ENCODE results near the gene STX7. TPM values are rescaled to one million over a fixed set of nuclear protein-coding genes. Genes with fewer than 3 reads are reported as not detected.
"Not testable (repeated sequence)": the region's sequence is repeated elsewhere in the genome, so short reads cannot be mapped to it uniquely, and the experiment has no call there.

Gene STX7, protein sequence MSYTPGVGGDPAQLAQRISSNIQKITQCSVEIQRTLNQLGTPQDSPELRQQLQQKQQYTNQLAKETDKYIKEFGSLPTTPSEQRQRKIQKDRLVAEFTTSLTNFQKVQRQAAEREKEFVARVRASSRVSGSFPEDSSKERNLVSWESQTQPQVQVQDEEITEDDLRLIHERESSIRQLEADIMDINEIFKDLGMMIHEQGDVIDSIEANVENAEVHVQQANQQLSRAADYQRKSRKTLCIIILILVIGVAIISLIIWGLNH
- total RNA-seq, result 58.2 to 69.3 TPM (median 66.5 TPM) in 3 replicates
- long read RNA-seq, full-length matches to known transcripts, result 73 of 86 reads
- long read RNA-seq, partial matches to known transcripts, result 0 of 86 reads
- long read RNA-seq, other reads (novel, unspliced or antisense), result 13 of 86 reads

DNA sequence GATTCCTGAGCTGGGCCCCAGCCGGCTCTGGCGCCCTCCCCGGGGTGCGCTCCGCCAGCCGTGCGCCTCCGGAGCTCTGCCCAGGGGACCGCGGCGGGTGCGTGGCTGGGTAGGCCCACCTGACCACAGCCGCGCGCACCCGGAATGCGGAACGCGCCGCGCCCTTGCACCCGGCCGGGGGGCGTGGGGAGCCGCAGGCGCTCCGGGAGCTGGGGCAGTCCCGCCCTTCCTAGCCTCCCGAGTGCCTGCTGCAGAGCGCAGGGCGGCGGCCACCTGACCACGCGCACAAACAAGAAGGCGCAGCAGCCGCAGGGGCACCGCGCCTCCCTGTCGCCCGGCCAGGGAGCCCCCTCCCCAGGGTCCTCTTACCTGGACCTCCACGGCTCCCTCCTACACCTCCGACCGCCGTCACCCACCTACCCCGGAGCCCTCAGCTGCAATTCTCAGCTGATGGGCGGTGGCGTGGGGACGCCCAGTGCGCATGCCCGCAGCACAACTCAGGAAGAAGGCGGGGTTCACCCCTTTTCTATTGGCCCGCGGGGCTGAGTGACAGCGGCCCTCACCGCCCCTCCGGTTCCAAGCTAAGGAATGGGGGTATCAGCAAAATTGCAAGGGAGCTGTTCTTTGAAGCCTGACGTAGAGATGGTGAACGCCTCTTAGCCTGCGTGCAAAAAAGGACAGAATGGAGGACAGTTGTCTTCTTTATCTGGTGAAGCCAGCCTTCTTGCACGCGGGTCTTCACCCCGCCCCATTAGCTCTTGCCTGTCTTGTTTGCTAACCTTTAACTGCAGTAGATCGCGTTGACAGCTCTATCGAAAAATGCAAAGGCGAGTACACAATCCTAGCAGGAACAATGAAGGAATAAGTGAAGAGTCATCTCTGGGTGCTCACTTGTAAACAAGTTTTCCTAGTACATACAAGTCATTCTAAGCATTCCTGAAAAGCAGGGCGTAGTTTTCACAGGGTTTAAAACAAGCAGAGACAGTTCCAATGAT is at the start of gene STX7:
STX7 (minus strand) TSS at position 479 of the 995 bp plus-strand sequence. CDS start 9,586 bp downstream, outside the sequence.
- Mint-ChIP-seq H3K27me3 (ENCODE audit: low read depth) (peaks cover 2% of the 10 kb centered on the region), H3K27ac (ENCODE audit: unreplicated experiment) (peak within 1 kb of the TSS; percentile 98), H3K4me3 (ENCODE audit: unreplicated experiment) (peak within 1 kb of the TSS; percentile 96), H3K9me3 (ENCODE audit: low read depth) (no peaks in the 10 kb centered on the region), H3K4me1 (ENCODE audit: low read depth) (peaks cover 56% of the 10 kb centered on the region), H3K36me3 (ENCODE audit: low read depth) (peaks cover 3% of the 10 kb centered on the region)
- TF ChIP-seq, protein P1, sequence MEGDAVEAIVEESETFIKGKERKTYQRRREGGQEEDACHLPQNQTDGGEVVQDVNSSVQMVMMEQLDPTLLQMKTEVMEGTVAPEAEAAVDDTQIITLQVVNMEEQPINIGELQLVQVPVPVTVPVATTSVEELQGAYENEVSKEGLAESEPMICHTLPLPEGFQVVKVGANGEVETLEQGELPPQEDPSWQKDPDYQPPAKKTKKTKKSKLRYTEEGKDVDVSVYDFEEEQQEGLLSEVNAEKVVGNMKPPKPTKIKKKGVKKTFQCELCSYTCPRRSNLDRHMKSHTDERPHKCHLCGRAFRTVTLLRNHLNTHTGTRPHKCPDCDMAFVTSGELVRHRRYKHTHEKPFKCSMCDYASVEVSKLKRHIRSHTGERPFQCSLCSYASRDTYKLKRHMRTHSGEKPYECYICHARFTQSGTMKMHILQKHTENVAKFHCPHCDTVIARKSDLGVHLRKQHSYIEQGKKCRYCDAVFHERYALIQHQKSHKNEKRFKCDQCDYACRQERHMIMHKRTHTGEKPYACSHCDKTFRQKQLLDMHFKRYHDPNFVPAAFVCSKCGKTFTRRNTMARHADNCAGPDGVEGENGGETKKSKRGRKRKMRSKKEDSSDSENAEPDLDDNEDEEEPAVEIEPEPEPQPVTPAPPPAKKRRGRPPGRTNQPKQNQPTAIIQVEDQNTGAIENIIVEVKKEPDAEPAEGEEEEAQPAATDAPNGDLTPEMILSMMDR (IDR thresholded peaks at IDR 0.05), result peak; percentile 36
- peak; percentile 95 for DNase-seq (ENCODE audit: low spot score)

DNA sequence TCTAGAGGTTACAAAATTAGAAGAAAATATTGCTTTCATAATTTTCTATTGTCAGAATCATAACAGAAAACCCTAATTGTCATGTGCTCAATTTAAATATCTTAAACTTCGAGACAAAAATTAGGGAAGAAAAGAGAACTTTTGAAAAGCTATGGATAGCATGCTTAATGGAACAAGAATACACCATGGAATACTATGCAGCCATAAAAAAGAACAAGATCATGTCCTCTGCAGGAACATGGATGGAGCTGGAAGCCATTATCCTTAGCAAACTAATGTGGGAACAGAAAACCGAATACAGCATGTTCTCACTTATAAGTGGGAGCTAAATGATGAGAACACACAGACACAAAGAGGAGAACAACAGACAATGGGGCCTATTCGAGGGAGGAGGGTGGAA is 47.2 kb upstream of the STX7 start:
- not testable (repeated sequence) for H3K4me3 Mint-ChIP-seq (ENCODE audit: unreplicated experiment); H3K4me1 Mint-ChIP-seq (ENCODE audit: low read depth); H3K36me3 Mint-ChIP-seq (ENCODE audit: low read depth); H3K27ac Mint-ChIP-seq (ENCODE audit: unreplicated experiment); DNase-seq (ENCODE audit: low spot score); H3K9me3 Mint-ChIP-seq (ENCODE audit: low read depth)
- peaks cover 34% of the 10 kb centered on the region for H3K27me3 Mint-ChIP-seq (ENCODE audit: low read depth)

DNA sequence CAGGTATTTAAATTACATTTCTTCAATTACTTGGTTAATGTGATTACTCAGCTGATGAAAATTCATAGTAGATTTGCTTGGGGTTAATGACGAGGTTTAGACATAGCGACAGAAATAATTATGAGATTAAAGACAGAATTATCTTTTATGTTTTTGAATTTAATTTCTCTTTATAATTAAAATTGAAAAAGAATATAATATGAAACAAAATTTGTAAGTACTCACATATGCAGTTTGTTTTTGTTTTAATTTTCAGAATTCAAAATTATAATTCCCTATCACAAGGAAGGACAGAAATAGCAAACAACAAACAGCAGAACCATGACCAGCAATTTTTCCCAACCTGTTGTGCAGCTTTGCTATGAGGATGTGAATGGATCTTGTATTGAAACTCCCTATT is 39.5 kb upstream of the STX7 start, which contains the start of gene TAAR8:
TAAR8 (plus strand) TSS at position 301 of the 400 bp plus-strand sequence; CDS start at position 322, 21 bp downstream.
- Mint-ChIP-seq H3K27ac (ENCODE audit: unreplicated experiment) (no peak within 1 kb of the TSS), H3K4me3 (ENCODE audit: unreplicated experiment) (no peak within 1 kb of the TSS), H3K9me3 (ENCODE audit: low read depth) (no peaks in the 10 kb centered on the region), H3K4me1 (ENCODE audit: low read depth) (no peaks in the 10 kb centered on the region), H3K36me3 (ENCODE audit: low read depth) (no peaks in the 10 kb centered on the region), H3K27me3 (ENCODE audit: low read depth) (peaks cover 36% of the 10 kb centered on the region)
- DNase-seq (ENCODE audit: low spot score), result no peak
- TF ChIP-seq, protein P1 (IDR thresholded peaks at IDR 0.05), result no peak

DNA sequence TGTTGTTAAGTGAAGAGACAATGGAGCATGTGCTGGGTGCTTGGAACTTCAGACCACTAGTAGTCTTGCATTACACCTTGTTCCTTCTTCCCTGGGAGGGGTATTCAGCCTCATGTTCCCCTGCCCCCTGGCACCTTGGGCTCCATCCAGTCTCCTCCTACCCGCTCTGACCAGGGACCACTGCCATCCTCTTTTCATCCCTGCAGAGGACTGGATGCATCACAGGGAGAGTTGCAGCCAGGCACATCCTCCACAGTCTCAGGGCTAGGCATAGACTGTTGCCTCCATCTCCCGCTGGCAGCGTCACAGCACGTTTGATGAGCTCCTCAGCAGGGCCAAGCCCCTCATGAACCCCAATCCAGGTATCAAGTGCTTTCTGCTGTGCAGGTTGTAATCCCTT is 38.3 kb upstream of the STX7 start:
- Mint-ChIP-seq H3K36me3 (ENCODE audit: low read depth) (no peaks in the 10 kb centered on the region), H3K4me1 (ENCODE audit: low read depth) (no peaks in the 10 kb centered on the region), H3K27ac (ENCODE audit: unreplicated experiment) (no peak overlapping the region), H3K27me3 (ENCODE audit: low read depth) (peaks cover 26% of the 10 kb centered on the region), H3K4me3 (ENCODE audit: unreplicated experiment) (no peak overlapping the region), H3K9me3 (ENCODE audit: low read depth) (no peaks in the 10 kb centered on the region)
- no peak for DNase-seq (ENCODE audit: low spot score)
- TF ChIP-seq, protein P1 (IDR thresholded peaks at IDR 0.05), result no peak

DNA sequence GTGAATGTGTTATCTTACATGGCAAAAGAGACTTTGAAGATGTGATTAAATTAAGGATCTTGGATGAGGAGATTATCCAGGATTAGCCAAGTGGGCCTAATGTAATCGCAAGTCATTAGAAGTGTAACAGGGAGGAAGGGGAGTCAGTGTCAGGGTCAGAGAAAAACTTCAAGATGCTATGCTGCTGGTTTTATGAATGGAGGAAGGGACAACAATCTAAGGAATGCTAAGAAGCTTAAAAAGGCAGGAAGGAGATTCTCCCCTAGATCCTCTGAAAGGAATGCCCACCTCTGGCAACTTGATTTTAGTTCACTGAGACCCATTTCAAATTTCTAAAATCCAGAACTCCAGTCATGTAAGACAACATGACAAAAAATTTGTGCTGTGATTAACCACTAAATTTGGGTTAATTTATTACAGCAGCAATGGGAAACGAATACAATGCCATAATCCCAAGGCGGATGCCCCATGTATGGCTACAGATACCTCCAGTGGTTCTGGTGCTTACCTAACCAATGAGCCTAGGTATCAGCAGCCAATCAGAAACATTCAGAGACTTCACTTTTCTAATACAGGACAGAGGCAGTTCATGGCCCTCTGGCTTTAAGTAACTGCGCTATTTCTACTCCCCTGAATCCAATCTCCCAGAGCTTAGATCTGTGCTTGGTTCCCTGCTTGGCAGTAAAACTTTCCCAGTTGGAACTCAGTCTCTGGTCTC is 36.0 kb upstream of the STX7 start:
- H3K27ac Mint-ChIP-seq (ENCODE audit: unreplicated experiment), result no peak overlapping the region
- H3K9me3 Mint-ChIP-seq (ENCODE audit: low read depth), result no peaks in the 10 kb centered on the region
- no peak overlapping the region for H3K4me3 Mint-ChIP-seq (ENCODE audit: unreplicated experiment)
- peaks cover 24% of the 10 kb centered on the region for H3K27me3 Mint-ChIP-seq (ENCODE audit: low read depth)
- TF ChIP-seq, protein P1 (IDR thresholded peaks at IDR 0.05), result no peak
- DNase-seq (ENCODE audit: low spot score), result no peak
- no peaks in the 10 kb centered on the region for H3K36me3 Mint-ChIP-seq (ENCODE audit: low read depth)
- no peaks in the 10 kb centered on the region for H3K4me1 Mint-ChIP-seq (ENCODE audit: low read depth)

Measured in chondrocyte (in vitro differentiated cells).